Stimulated activated CD8-positive, alpha-beta memory T cell treated with anti-CD3 and anti-CD28 coated beads, Interleukin-4, amount 100 ng/mL, for 1 hour (primary cell): ENCODE data around the gene BGN.
A peak's percentile ranks its signal among the peaks of the same experiment; 100 is the strongest.

Experiments used
- DNase-seq, 2 donors: peaks; one replicate each; pipeline ENCODE4 v3.0.0-alpha.2; 2020; ENCODE audit warnings: low read depth in 2 of 2, low spot score in 1 of 2

The BGN gene

GRCh38 chrX:153525451-153525850, 30.7 kb downstream of the BGN start:
- DNase-seq, result no peak

DNA sequence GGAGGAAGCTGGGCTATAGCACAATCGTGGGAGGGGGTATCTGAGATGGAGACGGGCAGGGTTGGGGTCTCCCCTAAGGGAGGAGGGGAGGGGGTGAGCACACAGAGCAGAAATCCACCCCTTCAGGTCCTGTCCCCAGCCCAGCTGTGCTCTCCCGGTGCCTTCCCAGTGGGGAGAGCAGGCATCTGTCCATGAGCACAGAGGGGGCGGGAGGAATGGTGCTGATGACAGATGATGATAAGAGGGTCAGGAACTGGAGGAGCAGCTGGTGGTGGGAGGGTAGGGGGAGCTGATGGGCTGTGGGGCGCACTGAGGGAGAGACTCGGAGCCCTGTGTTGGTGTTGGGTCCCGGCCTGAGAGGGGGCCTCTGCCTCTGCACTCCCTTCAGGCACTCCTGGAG, 31.3 kb downstream of the BGN start:
- DNase-seq, result no peak

GRCh38 chrX:153526801-153527200, 32.0 kb downstream of the BGN start:
- no peak for DNase-seq

DNA sequence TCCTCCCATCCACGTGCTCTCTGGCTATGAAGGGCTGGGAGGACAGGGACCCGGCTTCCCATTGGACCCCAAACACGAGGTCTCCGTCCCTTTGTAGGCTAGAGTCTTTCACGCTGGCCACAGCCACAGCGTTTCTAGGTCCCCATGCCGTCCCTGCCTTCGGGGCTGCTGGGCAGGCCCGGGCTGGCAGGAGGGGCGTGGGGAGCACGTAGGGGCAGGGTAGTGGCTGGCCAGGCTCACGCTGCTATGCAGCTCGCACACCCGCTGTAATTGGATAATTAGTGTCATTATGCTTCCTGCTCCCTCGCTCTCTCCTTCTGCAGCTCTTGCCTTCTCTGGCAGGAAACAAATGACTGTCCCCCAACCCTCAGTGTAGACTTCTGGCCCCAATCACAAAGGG, 32.4 kb downstream of the BGN start:
- no peak for DNase-seq

DNA sequence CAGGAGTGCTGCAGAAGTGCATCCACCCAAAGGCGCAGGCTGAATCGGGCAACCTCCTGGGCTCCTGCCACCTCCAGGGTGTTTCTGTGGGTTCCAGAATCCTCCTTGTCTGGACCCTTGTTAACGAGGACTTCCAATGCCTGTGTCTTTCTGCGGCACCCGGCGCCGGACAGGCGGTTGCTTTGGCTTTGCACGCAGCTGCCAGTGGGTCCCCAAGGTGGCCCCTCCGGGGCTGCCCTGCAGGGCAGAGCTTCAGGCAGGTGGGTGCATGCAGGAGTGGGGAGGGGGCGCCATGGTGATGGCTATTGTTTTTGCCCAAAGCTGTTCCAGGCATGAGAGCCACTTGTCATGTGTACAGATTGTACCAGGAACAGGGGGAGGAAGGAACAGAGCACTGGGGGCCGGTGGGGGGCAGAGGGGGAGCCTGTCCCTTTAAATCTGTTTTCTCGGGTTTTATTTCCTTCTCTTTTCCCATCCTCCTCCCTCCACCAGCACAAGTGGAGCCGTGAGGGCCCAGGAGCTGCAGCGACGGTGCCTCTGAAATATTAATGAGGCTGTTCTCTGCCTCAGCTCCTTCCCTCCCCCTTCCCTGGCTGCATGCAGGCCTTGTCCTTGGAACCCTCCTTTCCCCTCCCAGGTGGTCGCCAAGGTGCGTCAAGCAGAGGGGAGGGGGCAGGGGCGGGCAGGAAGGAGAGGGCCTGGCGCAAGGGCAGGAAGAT, 35.8 kb downstream of the BGN start:
- DNase-seq, result no peak

- DNase-seq, result no peak
Observed at GRCh38 chrX:153533091-153533490, 38.3 kb downstream of the BGN start.

GRCh38 chrX:153537080-153537479, 42.3 kb downstream of the BGN start:
- DNase-seq, result no peak

- no peak for DNase-seq
Observed at GRCh38 chrX:153537526-153538295, 42.9 kb downstream of the BGN start.

DNA sequence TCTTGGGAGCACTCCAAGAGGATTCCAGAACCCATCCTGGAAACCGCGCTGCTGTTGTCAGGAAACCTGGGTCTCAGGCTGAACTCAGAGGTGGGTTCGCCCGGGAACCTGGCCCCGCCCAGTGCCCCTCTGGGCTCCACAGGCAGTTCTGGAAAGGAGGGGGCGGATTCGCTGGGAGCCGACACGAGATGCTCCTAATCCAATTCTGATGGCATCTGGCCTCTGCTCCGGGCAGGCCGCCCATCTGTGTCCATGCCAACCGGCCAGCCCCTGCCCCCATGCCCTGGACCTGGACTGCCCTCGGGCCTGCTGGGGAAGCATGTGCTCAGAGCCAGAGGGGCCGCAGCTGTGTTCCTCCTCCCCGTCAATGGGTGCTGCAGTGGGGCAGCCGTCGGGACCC, 43.6 kb downstream of the BGN start:
- DNase-seq, result no peak

GRCh38 chrX:153539171-153539978, 44.6 kb downstream of the BGN start:
- peak in 1 of 2 donors; percentile 23 for DNase-seq

DNA sequence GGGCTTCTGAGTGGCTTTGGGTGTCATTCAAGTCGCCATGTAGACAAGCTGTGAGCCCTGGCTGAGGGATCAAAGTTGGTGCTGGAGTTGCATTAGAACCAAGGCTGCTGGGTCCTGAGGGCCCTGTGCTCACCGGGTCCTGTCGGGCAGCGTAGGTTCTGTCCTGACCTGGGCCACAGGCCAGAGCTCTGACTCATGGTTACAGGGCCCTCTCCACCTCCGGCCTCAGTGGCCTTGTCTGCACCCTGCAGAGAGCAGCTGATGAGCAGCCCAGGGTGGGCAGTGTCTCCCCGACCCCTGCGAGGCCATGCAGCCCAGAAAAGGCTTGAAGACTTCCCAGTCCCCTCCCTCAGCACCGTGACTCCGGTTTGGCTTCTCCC, 45.2 kb downstream of the BGN start:
- no peak for DNase-seq

GRCh38 chrX:153544727-153545126, 49.9 kb downstream of the BGN start:
- DNase-seq, result no peak

DNA sequence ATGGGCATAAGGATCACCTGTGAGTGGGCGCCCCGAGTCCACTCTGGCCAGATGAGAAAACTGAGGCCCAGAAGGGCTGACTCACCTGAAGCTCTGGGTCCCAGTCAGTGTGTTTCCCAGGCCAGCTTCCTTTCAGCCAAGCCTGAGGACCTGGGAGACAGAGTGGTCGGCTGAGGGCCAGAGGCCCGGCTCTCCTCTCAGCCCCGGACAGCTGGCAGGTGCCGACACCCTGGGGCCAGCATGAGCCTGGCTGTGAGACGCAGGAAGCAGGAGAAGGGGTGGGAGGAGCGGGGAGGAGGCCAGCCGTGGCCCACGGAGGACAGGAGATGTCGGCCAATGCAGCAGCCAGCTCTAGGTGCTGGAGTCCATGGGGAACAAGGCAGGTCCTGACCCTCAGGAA, 51.6 kb downstream of the BGN start:
- DNase-seq, result no peak

DNA sequence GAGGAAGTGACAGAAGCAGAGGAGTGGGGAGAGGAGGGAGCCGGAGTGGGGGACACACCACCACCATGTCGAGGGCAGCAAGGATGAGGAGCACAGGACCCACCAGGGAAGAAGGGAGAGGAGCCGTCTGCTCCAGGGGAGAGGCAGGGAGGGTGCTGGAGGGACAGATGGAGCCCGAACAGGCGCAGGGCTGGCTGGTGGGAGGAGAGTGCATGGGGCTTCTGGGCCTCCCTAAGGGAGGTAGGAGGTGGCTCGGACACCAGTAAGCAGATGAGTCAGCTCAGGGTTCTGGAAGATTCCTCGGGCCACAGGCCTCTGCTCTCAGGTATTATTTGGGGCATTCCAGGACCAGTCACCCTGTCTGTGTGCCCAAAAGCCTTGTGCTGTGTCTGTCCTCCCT, 52.4 kb downstream of the BGN start:
- no peak for DNase-seq

DNA sequence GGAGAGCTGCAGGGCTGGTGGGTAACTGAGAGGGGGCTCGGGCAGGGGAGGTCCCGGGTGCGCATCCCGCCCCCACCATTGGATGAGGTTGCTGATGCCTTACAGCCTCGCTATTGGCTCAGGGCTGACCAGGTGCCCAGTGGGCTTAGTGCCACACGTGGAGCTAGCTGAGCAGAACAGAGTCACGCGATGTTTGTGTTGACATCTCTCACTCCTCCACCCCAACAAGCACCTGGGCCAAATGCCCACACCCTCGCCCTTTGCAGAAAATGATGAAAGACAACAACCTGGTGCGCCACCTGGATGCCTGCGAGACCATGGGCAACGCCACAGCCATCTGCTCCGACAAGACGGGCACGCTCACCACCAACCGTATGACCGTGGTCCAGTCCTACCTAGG, 54.5 kb downstream of the BGN start:
- no peak for DNase-seq

DNA sequence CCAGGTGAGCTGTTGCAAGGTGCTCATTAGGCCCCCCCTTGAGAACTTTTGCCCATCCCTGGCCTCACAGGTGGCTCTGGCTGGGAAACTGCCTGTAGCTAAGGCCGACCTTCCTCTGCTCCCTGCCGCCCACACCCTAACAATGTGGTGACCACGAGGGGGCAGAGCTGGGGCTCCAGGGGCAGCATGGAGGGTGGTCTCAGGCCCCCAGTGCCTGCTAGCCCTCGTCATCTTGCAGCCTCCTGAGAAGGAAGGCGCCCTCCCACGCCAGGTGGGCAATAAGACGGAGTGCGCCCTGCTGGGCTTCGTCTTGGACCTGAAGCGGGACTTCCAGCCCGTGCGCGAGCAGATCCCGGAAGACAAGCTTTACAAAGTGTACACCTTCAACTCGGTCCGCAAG, 55.0 kb downstream of the BGN start:
- no peak for DNase-seq

GRCh38 chrX:153551135-153551534, 56.4 kb downstream of the BGN start:
- no peak for DNase-seq

DNA sequence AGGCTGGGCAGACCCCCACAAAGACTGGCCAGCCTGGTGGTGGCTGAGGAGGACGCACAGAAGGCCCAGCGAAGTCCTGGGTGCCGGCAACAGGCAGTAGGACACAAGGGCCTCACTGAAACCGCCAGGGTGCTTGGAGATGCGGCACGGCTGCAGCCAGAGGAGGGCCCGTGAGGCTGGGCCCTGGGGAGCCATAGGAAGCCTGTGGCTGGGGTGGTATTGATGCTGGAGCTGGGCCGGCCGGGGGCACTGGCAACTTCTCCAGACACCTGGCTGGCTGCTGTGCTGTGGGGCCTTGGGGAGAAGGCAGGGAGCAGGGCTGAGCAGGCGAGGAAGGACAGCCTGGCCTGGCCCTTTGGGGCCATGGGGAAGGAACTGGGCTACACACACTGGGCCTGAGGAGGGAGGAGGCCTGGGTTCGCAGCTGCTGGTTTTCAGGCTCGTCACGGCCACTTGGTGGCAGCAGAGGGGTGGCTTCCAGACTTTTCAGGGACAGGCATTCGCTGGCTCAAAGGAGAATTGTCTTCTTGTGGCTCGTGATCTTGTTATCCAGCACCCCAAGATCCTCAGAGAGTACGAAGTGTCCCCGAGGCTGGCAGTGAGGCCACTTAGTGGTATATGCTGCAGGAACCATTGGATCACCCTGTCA, 59.9 kb downstream of the BGN start:
- DNase-seq, result peak in 1 of 2 donors; percentile 8

DNA sequence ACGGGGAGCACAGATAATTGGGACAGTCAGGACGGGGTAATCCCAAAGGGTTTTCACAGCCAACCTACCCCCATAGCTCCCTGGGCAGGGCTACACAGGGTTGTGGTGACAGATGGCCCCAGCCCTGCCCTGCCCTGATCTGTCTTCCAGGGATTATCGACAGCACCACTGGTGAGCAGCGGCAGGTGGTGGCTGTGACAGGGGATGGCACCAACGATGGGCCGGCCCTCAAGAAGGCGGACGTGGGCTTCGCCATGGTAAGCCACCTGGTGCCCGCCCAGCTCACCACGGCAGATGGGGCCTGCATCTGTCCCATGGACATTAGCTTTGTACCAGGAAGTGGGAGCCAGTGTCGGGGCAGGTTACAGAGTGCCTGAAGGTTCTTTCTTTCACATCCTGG, 62.0 kb downstream of the BGN start:
- no peak for DNase-seq

DNA sequence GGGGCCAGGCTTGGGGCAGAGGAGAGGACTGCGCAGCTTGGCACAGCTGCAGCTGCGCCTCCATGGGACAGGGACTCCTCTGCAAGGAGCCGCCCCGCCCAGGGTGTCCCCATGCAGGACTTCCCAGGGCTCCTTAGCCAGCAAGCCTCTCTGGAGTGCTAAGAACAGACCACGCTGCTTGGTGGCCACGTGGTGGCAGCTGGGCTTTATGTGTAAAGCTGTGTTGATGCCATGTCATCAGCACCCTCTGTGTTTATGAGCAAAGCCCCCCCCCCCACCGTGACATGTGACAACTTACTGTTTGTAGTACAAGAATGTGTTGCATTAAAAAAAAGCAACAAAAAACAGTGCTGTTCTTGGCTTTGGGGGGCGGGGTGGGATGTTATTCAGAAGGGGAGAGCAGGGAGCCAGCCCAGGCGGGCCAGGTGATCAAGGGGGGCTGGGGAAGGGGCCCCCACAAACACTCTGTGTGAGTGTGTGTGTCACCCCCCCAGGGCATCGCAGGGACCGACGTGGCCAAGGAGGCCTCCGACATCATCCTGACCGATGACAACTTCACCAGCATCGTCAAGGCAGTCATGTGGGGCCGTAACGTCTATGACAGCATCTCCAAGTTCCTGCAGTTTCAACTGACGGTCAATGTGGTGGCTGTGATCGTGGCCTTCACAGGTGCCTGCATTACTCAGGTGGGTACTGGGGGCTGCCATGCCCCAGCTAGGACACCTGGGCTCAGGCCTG, 63.0 kb downstream of the BGN start:
- DNase-seq, result no peak
